ENCODE measurements around the gene CHERP. TPM values are rescaled to one million over a fixed set of nuclear protein-coding genes. Genes with fewer than 3 reads are reported as not detected.

Gene CHERP
- polyA plus RNA-seq, 2 of the 4 experiments (the other 2 are of a cell fraction), result 4.4 to 24.4 TPM

DNA sequence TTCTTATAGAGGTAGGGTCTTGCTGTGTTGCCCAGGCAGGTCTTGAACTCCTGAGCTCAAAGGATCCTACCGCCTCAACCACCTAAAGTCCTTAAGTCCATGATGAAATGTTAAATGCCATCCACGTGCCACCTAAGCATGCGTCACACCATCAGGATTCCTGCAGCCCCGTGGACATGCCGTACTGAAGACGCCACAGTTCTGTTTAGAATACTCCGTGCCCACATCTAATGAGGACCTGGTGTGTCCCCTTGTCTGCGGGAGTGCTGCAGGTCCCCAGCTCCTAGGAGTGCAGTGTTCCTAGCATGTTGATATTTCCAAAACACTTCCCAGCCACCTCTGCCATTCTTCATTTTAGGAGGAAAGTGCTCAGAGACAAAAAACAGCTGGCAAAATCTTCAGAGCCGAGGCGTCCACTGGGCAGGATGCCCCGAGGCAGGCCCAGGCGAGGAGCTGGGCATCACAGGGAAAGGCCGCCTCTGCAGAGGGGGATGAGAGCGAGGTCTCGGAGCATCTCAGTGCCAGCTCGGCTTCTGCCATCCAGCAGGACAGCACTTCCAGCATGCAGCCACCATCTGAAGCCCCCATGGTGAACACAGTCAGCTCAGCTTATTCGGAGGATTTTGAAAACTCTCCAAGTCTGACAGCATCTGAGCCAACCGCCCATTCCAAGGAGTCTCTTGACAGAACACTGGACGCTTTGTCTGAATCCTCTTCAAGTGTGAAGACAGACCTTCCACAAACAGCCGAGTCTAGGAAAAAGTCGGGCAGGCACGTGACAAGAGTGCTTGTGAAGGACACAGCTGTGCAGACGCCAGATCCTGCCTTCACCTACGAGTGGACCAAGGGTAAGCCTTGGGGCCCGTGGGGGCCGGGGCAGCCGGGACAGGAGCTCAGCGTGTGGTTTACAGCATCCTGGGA, 32.8 kb downstream of the CHERP start:
- Histone ChIP-seq H3K4me2 (no peak overlapping the region), H3K4me1 (no peaks in the 10 kb centered on the region), H3K4me3 (no peak overlapping the region), H3K27ac (no peak overlapping the region), H3K9me3 (no peaks in the 10 kb centered on the region)
- WGBS (ENCODE audit: missing lambda C conversion rate), result 94% methylated on average over 27 of the region's 28 CpGs
- ATAC-seq, result no peak
- POLR2A ChIA-PET, result interaction anchor here (1.0 kb wide), 1 partner anchor 13 kb away, joined by 3 read pairs; the partner anchor contains the start of genes C19orf44 and CALR3
- DNase-seq (ENCODE audit: low read depth in 1 of 2, low spot score in 1 of 2), result no peak
- CTCF ChIA-PET, result interaction anchor here (1.1 to 1.3 kb wide), 2 partner anchors 8 to 13 kb away, joined by 3 to 4 read pairs; partner anchors contain the start of genes C19orf44 and CALR3
- no peak for FAIRE-seq
- no peak for TF ChIP-seq RFX5 (IDR thresholded peaks at IDR 0.05)
- no peak for TF ChIP-seq JUNB (IDR thresholded peaks at IDR 0.05)
- TF ChIP-seq, protein P1, sequence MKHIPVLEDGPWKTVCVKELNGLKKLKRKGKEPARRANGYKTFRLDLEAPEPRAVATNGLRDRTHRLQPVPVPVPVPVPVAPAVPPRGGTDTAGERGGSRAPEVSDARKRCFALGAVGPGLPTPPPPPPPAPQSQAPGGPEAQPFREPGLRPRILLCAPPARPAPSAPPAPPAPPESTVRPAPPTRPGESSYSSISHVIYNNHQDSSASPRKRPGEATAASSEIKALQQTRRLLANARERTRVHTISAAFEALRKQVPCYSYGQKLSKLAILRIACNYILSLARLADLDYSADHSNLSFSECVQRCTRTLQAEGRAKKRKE (CRISPR knock-in tag; IDR thresholded peaks at IDR 0.05; ENCODE audit: low read depth), result no peak
- no peak for TF ChIP-seq HDAC2 (IDR thresholded peaks at IDR 0.05)
- TF ChIP-seq, protein P2, sequence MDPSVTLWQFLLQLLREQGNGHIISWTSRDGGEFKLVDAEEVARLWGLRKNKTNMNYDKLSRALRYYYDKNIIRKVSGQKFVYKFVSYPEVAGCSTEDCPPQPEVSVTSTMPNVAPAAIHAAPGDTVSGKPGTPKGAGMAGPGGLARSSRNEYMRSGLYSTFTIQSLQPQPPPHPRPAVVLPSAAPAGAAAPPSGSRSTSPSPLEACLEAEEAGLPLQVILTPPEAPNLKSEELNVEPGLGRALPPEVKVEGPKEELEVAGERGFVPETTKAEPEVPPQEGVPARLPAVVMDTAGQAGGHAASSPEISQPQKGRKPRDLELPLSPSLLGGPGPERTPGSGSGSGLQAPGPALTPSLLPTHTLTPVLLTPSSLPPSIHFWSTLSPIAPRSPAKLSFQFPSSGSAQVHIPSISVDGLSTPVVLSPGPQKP (IDR thresholded peaks at IDR 0.05; ENCODE audit: low read depth, low read length), result no peak
- no peak for TF ChIP-seq POLR2AphosphoS2 (conservative IDR thresholded peaks at IDR 0.05; ENCODE audit: low read length)
- no peak for TF ChIP-seq CBX2 (IDR thresholded peaks at IDR 0.05; ENCODE audit: borderline replicate concordance, low read depth)
- no peak for TF ChIP-seq ZNF302 (CRISPR knock-in tag; IDR thresholded peaks at IDR 0.05)
- no peak for TF ChIP-seq FOXS1 (CRISPR knock-in tag; IDR thresholded peaks at IDR 0.05)
- no peak for TF ChIP-seq MAX (IDR thresholded peaks at IDR 0.05)

DNA sequence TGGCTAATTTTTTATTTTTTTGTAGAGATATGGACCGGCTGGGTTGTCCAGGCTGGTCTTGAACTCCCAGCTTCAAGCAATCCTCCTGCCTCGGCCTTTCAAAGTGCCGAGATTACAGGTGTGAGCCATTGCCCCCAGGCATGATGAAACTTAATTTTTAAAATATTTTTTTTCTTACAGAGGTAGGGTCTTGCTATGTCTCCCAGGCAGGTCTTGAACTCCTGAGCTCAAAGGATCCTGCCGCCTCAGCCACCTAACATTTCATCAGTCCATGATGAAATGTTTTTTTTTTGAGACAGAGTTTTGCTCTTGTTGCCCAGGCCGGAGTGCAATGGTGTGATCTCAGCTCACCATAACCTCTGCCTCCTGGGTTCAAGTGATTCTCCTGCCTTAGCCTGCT, 33.7 kb downstream of the CHERP start:
- POLR2A ChIA-PET, result interaction anchor here (1.0 kb wide), 1 partner anchor 13 kb away, joined by 3 read pairs; the partner anchor contains the start of genes C19orf44 and CALR3
- H3K4me1 ChIP-seq, result no peaks in the 10 kb centered on the region
- H3K9me3 ChIP-seq, result no peaks in the 10 kb centered on the region
- no peak for DNase-seq (ENCODE audit: low read depth in 1 of 2, low spot score in 1 of 2)
- H3K4me3 ChIP-seq, result no peak overlapping the region
- 95% methylated on average over 5 of the region's 5 CpGs for WGBS (ENCODE audit: missing lambda C conversion rate)
- no peak for ATAC-seq
- H3K27ac ChIP-seq, result no peak overlapping the region
- no peak for TF ChIP-seq BHLHE40 (IDR thresholded peaks at IDR 0.05; ENCODE audit: low read depth, low read length)
- TF ChIP-seq, protein P1 (CRISPR knock-in tag; IDR thresholded peaks at IDR 0.05; ENCODE audit: low read depth), result no peak
- TF ChIP-seq RCOR1 (IDR thresholded peaks at IDR 0.05; ENCODE audit: low read depth, low read length), result no peak
- no peak for TF ChIP-seq GATA3 (IDR thresholded peaks at IDR 0.05; ENCODE audit: borderline replicate concordance)
- TF ChIP-seq, protein P3, sequence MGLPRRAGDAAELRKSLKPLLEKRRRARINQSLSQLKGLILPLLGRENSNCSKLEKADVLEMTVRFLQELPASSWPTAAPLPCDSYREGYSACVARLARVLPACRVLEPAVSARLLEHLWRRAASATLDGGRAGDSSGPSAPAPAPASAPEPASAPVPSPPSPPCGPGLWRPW (IDR thresholded peaks at IDR 0.05), result no peak
- TF ChIP-seq MAX (IDR thresholded peaks at IDR 0.05), result no peak
- TF ChIP-seq, protein P4, sequence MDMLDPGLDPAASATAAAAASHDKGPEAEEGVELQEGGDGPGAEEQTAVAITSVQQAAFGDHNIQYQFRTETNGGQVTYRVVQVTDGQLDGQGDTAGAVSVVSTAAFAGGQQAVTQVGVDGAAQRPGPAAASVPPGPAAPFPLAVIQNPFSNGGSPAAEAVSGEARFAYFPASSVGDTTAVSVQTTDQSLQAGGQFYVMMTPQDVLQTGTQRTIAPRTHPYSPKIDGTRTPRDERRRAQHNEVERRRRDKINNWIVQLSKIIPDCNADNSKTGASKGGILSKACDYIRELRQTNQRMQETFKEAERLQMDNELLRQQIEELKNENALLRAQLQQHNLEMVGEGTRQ (IDR thresholded peaks at IDR 0.05), result no peak
- TF ChIP-seq RFX5 (IDR thresholded peaks at IDR 0.05), result no peak
- TF ChIP-seq BCL3 (IDR thresholded peaks at IDR 0.05), result no peak
- TF ChIP-seq MAFK (IDR thresholded peaks at IDR 0.05; ENCODE audit: partially characterized antibody), result no peak
- no peak for TF ChIP-seq KDM5A (IDR thresholded peaks at IDR 0.05)
- TF ChIP-seq EP300 (IDR thresholded peaks at IDR 0.05), result no peak
- no peak for FAIRE-seq
- CTCF ChIA-PET, result interaction anchor here (1.1 to 1.3 kb wide), 2 partner anchors 9 to 12 kb away, joined by 3 to 4 read pairs; partner anchors contain the start of genes C19orf44 and CALR3
- H3K4me2 ChIP-seq, result no peak overlapping the region
